DND-41 (cell line): ENCODE results near the gene CAGE1.

Source experiments
- ATAC-seq: fragments of 200-7000 bp; cut with Tn5 transposase; 3 replicates; pipeline ENCODE4 v1.9.1; 2021; ENCODE audit warnings: low read depth; ENCODE audit not compliant: insufficient read depth
- DNase-seq: peaks from one replicate; pipeline ENCODE4 v3.0.0-alpha.2; 2020
- H2AFZ ChIP-seq: 2 replicates; pipeline ENCODE4 v1.6.0; 2012; ENCODE audit warnings: low read depth, low read length
- H3K27ac ChIP-seq: 2 replicates; pipeline ENCODE4 v1.5.1; 2012; ENCODE audit warnings: low read length, inconsistent platforms
- H3K27me3 ChIP-seq: fragments of 200-600 bp; sonication (generic); 2 replicates; pipeline ENCODE4 v1.6.0; 2012; ENCODE audit warnings: low read length, mild to moderate bottlenecking, inconsistent platforms; ENCODE audit not compliant: insufficient read depth, poor library complexity
- H3K36me3 ChIP-seq: 2 replicates; pipeline ENCODE4 v1.5.1; 2012; ENCODE audit warnings: low read length, inconsistent platforms; ENCODE audit not compliant: insufficient read depth
- H3K4me1 ChIP-seq: 2 replicates; pipeline ENCODE4 v1.5.1; 2012; ENCODE audit warnings: mild to moderate bottlenecking, low read length; ENCODE audit not compliant: insufficient read depth
- H3K4me2 ChIP-seq: 2 replicates; pipeline ENCODE4 v1.6.0; 2012; ENCODE audit warnings: mild to moderate bottlenecking, moderate library complexity, low read length, inconsistent platforms; ENCODE audit not compliant: insufficient read depth
- H3K4me3 ChIP-seq, 2 experiments: fragments of 200-600 bp in 1 of 2; shearing (Covaris generic) in 1 of 2; 2 replicates each; pipeline ENCODE4 v1.5.1; 2012 to 2016; ENCODE audit warnings: inconsistent platforms in 2 of 2, low read length in 2 of 2, mild to moderate bottlenecking in 2 of 2, low read depth in 1 of 2, moderate library complexity in 1 of 2
- H3K79me2 ChIP-seq: 2 replicates; pipeline ENCODE4 v1.6.0; 2012; ENCODE audit warnings: low read length, inconsistent platforms; ENCODE audit not compliant: insufficient read depth
- H3K9ac ChIP-seq: 2 replicates; pipeline ENCODE4 v1.6.0; 2012; ENCODE audit warnings: low read depth, mild to moderate bottlenecking, inconsistent platforms, low read length, moderate library complexity
- H3K9me3 ChIP-seq: 2 replicates; pipeline ENCODE4 v1.5.1; 2012; ENCODE audit warnings: low read length, moderate library complexity, mild to moderate bottlenecking, inconsistent platforms; ENCODE audit not compliant: insufficient read depth, severe bottlenecking
- H4K20me1 ChIP-seq: 2 replicates; pipeline ENCODE4 v1.6.0; 2012; ENCODE audit warnings: low read length; ENCODE audit not compliant: insufficient read depth
- CTCF ChIP-seq: IDR thresholded peaks from 2 replicates; pipeline ENCODE4 v1.5.1; 2012; ENCODE audit warnings: borderline replicate concordance, low read length, moderate library complexity, mild to moderate bottlenecking; ENCODE audit not compliant: poor library complexity, severe bottlenecking; ENCODE audit errors: extremely low read depth
- EZH2 ChIP-seq: IDR thresholded peaks from 3 replicates; pipeline ENCODE4 v1.6.1; 2012; ENCODE audit warnings: borderline replicate concordance, low read depth, mild to moderate bottlenecking, moderate library complexity, low read length, inconsistent platforms; ENCODE audit not compliant: severe bottlenecking

The CAGE1 gene

DNA sequence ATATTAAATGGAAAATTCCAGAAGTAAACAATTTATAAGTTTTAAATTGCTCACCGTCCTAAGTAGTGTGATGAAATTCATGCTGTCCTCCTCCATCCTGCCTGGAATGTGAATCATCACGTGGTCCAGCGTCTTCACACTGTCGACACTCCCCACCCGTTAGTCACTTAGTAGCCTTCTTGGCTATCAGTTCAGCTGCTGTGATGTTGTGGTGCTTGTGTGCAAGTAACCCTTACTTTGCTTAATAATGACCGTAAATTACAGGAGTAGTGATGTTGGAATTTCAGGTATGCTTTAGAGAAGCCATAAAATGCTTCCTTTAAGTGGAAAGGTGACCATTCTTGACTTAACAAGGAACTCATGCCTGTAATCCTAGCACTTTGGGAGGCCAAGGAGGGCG lies 25.3 kb upstream of the CAGE1 start:
- TF ChIP-seq EZH2 (no peak), CTCF (no peak)
- Histone ChIP-seq H3K36me3 (peaks cover 86% of the 10 kb centered on the region), H3K4me2 (no peak overlapping the region), H3K9ac (no peak overlapping the region), H3K27ac (no peak overlapping the region), H3K4me1 (no peaks in the 10 kb centered on the region), H3K4me3 (no peak overlapping the region), H3K27me3 (no peaks in the 10 kb centered on the region), H2AFZ (no peak overlapping the region), H3K9me3 (no peaks in the 10 kb centered on the region), H4K20me1 (no peaks in the 10 kb centered on the region), H3K79me2 (no peaks in the 10 kb centered on the region)
- ATAC-seq, result no peak
- DNase-seq, result no peak

DNA sequence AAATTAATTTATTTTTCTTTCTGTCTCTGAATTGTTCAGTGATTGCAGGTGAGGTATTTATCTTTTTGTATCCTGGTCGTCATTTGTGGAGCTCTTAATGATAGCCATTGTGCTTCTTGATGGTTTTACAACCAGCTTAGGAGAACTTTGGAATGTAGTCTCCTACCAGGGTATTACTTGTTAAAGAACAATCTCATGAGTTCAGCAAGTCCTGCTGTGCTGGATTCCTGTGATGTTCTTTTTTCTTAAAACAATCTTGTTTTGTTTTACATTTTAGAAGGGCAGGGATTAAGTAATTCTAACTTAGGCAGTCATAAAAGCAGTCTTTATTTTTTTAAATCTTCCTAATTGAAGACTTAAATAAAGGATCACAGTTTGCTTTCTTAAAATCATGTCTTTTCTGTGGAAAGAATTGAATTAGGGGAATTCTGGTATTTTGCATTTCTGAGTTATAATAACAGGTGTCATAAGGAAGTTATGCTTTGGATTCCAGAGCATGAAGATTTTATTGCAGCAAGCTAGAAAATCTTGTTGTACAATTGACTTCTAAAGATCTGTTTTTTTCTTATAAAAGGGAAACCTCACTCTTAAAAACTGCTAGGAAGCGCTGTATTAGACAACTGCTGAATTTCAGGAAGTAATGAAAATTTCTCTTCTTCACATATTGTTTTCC lies 23.7 kb upstream of the CAGE1 start:
- no peak overlapping the region for H3K9ac ChIP-seq
- H3K27me3 ChIP-seq, result no peaks in the 10 kb centered on the region
- H3K36me3 ChIP-seq, result peaks cover 90% of the 10 kb centered on the region
- H4K20me1 ChIP-seq, result no peaks in the 10 kb centered on the region
- H3K4me1 ChIP-seq, result no peaks in the 10 kb centered on the region
- H3K79me2 ChIP-seq, result no peaks in the 10 kb centered on the region
- TF ChIP-seq CTCF, result no peak
- TF ChIP-seq EZH2, result no peak
- no peak for DNase-seq
- H3K4me2 ChIP-seq, result no peak overlapping the region
- no peak for ATAC-seq
- no peak overlapping the region for H3K4me3 ChIP-seq
- no peak overlapping the region for H2AFZ ChIP-seq
- no peaks in the 10 kb centered on the region for H3K9me3 ChIP-seq
- H3K27ac ChIP-seq, result no peak overlapping the region

DNA sequence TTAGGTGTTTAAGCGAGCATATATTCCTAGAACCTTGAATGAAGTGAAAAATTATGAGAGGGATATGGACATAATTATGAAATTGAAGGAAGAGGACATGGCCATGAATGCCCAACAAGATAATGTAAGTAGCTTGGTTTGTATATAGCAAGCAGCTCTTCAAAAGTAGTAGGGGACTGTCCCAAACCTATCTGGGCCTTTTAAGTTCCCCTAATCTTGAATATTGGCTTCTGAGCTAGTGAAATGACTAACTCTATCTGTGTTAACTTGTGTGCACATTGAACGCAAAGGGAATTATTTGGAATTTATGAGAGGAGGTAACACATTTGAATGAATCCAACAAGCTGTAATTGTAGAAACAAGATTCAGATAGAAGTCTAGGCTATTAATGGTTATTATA lies 21.8 kb upstream of the CAGE1 start:
- Histone ChIP-seq H3K27ac (no peak overlapping the region), H3K9ac (no peak overlapping the region), H4K20me1 (no peaks in the 10 kb centered on the region), H3K79me2 (no peaks in the 10 kb centered on the region), H2AFZ (no peak overlapping the region), H3K36me3 (peaks cover 92% of the 10 kb centered on the region), H3K4me3 (no peak overlapping the region), H3K9me3 (no peaks in the 10 kb centered on the region), H3K27me3 (no peaks in the 10 kb centered on the region), H3K4me2 (no peak overlapping the region), H3K4me1 (no peaks in the 10 kb centered on the region)
- DNase-seq (no peak), ATAC-seq (no peak)
- TF ChIP-seq CTCF, result no peak
- no peak for TF ChIP-seq EZH2

GRCh38 chr6:7410851-7411250 lies 21.3 kb upstream of the CAGE1 start:
- Histone ChIP-seq H3K36me3 (peaks cover 94% of the 10 kb centered on the region), H3K27me3 (no peaks in the 10 kb centered on the region), H2AFZ (no peak overlapping the region), H4K20me1 (no peaks in the 10 kb centered on the region), H3K4me1 (no peaks in the 10 kb centered on the region), H3K4me3 (no peak overlapping the region), H3K9ac (no peak overlapping the region), H3K27ac (no peak overlapping the region), H3K79me2 (no peaks in the 10 kb centered on the region), H3K9me3 (no peaks in the 10 kb centered on the region), H3K4me2 (no peak overlapping the region)
- no peak for ATAC-seq
- DNase-seq, result no peak
- TF ChIP-seq EZH2 (no peak), CTCF (no peak)
